GM21619 (cell line): Measurements from ENCODE around the gene DNAJC17.

Source experiments
- ATAC-seq: cut with Tn5 transposase; IDR thresholded peaks from one replicate; pipeline ENCODE4 v1.9.1; 2021; ENCODE audit not compliant: unreplicated experiment

Gene DNAJC17

DNA sequence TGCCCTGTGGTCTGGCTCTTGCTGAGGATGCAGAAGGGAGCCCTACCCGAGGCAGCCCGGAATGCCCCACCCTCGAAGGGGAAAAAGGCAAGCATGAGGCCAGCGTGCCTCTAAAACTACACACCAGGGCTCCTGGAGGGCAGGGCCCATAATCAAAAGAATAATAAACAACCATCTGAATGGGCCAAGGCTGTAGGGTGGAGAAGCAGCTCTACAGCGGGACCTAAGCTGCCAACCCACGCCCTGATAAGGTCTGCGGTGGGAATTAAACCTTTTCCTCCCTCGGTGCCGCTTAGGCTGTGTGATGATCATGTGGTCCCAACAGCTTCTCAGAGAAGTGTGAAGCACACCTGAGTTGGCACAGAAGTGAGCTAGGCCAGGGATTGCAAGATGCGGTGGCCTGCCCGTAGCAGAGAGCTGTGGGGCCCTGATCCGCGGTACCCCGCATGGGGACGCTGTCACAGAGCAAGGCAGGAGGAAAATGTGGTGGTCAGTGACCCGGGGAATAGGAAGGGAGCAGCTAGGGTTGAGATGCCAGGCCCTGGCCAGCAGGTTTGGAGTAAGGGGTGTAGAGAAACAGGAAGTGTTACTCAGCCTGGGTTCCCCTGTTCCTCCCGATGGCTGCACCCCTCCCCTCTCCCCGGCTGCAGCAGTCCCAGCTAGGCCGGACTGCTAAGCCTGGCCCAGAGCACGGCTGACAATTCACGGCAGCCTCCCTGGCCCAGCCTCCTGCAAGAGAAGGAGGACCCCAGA lies 38.6 kb downstream of the DNAJC17 start:
- ATAC-seq = peak; percentile 2

DNA sequence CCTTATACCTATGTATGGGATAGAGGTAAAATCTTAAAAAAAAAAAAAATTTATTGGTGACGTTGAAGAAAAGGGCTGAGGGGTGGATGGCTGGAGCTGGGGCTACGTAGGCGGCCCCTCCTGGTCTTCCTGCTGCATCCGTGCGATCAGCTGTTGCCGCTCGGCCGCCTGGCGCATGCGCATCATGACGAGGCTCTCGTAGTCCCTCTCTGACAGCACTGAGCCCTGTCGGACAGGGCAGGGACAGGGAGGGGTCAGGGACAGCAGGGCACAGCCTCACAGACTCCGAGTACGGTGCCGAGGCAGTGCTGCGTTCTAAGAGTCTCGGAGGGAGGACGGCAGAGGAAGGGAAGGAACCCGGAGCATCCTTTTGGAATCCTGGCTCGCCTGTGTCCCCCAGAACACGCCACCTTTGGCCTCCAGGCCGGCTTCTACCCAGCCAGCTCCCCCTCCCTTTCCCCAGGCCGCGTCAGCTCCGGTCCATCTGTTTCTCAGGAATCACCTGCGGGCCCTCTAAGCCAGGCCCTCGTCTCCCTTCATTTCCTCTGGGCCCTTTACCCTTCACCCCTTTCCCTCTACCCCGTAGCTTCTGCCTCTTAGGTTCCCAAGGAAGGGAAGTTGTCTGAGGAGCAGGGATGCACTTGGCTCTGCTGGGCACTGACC lies 39.3 kb downstream of the DNAJC17 start:
- ATAC-seq = no peak

GRCh38 chr15:40766906-40767837 lies 40.1 kb downstream of the DNAJC17 start:
- ATAC-seq = no peak

- no peak for ATAC-seq
Observed at GRCh38 chr15:40766194-40766815, 41.0 kb downstream of the DNAJC17 start.

DNA sequence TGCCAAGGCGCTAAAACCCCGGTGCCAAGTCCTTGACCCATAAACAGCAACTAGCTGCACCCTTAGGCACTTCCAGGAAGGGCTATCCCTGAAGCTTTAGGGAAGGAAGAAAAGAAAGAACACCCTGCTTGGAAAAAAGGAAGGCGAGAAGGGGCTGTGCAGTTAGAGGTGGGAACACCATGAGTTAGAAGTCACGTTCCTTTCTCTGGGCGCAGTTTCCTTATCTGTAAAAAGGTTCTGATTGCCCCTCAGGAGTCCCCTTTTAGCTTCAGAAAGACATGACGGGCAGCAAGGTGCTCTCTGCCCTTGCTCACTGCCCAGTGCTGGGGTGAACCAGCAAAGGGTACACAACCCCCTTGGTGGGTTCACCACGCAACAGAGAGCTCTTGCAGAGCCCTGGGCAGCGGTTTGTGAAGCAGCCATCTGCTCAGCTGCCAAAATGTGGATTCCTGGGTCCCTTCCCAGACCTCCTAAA lies 42.6 kb downstream of the DNAJC17 start:
- no peak for ATAC-seq

- peak; percentile 41 for ATAC-seq
Observed at GRCh38 chr15:40763801-40764628, 43.3 kb downstream of the DNAJC17 start, which contains the start of gene GCHFR. Gene GCHFR, plus strand, starts transcription at chr15:40764068. Its CDS starts 113 bp downstream, at chr15:40764181.

GRCh38 chr15:40762919-40763800 lies 44.1 kb downstream of the DNAJC17 start:
- ATAC-seq = no peak

GRCh38 chr15:40759961-40760360 lies 47.3 kb downstream of the DNAJC17 start:
- no peak for ATAC-seq

GRCh38 chr15:40756938-40757337 lies 50.3 kb downstream of the DNAJC17 start:
- ATAC-seq = no peak

DNA sequence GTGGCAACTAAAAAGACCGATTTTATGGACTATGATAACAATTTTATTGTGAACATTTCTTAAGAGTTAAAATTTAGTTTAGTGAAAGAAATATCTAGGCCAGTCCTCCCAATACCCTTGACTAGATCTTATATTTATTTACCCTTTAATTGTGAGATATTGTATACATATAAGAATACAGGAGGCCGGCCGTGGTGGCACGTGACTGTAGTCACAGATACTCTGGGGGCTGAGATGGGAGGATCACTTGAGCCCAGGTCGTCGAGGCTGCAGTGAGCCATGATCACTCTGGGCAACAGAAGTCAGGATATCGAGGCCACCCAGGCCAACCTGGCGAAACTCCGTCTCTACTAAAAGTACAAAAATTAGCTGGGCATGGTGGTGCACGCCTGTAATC lies 51.5 kb downstream of the DNAJC17 start:
- ATAC-seq = no peak

GRCh38 chr15:40754883-40755811 lies 52.1 kb downstream of the DNAJC17 start, which contains the start of gene RMDN3:
Gene RMDN3, minus strand, starts transcription at chr15:40755254. Its CDS starts 471 bp downstream, at chr15:40754783.
- peak; percentile 77 for ATAC-seq

- ATAC-seq = no peak
Observed at GRCh38 chr15:40754574-40754882, 52.7 kb downstream of the DNAJC17 start.

DNA sequence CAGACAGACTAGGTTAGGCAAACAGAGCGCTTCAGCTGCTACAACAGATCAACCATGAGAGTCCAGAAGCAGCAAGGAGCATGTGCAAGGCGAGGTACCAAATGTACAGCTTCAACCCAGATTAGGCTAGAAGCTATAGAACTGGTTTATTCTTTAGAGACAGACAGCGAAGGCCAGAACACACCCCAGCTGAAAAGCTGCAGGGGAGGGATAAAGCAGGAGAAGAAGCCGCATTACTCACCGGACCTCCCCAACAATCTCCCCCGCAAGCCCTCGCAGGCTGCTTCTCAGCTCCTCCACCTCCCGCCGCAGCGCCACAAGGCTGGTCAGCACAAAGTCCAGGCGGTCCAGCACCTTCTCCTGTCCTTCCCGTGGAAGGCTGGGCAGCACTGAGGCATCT lies 55.5 kb downstream of the DNAJC17 start:
- ATAC-seq = no peak

DNA sequence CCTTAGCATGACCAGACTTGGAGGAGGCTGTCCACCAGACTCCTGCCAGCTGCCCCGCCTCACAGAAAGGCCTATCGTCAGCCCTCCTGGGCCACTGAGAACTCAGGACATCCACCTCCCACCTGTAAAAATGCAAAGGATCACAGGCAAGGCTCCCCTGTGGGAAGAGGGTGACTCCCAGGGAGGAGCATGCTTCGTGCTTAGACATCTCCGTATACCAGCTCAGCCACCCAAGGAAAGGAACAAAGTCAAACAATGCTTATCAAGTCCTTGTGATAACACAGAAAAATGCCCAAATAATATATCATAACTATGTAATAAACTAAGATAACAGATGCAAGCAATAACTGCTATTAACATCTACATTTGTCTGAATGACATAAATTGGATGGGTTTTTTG lies 56.4 kb downstream of the DNAJC17 start:
- ATAC-seq = no peak

DNA sequence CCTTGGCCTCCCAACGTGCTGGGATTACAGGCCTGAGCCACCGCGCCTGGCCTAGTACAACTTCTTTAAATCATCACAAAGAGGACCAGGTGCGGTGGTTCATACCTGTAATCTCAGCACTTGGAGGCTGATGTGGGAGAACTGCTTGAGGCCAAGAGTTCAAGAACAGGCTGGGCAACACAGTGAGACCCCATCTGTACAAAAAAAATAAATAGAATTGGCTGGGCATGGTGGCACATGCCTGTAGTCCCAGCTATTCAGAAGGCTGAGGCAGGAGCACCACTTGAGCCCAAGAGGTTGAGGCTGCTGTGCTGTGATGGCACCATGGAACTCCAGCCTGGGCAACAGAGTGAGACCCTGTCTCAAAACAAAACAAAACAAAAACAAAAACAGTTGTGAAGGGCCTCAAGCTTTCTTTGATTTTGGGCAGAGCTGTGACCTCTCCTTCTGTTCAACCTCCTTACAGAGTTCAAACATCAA lies 58.1 kb downstream of the DNAJC17 start:
- no peak for ATAC-seq

DNA sequence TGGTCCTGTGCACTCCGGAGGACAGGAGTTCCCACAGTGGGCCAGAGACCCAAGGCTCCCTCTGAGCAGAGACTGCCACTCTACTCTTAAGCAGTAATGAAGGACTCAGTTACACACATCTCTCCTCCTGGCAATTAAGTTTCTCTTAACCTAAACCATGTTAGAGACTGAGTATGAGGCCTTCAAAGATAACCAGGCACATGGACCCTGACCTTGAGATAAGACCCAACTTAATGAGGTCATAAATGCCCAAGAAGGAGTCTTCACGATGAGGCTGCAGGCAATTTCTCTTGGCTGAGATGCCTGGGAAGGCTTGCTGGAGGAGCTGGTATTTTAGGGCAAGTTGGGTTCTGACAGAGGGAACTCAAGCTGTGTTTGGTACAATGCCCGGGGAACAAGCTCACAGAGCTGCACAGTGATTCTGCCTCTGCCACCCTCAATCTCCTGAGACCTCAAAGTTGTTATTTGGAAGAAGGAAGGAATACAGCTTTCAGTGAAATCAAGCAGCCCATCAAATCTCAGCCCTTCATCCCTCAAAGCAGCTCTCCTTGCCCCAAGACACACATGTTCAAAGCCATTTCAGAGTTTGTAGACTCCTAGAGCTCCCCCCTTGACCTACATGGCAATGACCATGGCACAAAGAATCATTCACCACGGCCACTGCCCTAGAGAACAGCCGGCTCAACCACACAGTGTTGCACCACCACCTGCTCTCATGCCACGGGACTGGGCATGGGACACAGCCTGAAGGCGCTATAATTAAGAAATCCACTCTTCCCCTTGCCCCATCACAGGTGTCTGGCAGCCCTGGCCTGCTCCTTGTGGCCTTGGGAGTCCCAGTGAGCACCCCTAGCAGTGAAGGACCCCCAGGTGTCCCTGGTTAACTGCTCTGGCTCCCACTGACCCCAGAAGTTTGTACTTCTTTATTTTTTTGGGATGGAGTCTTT lies 59.3 kb downstream of the DNAJC17 start:
- ATAC-seq = no peak
